ENCODE results near the gene CPNE6.
A peak's percentile ranks its signal among the peaks of the same experiment; 100 is the strongest.

The CPNE6 gene

GRCh38 chr14:24122416-24122815 is 51.1 kb downstream of the CPNE6 start:
- H3K4me1 ChIP-seq (ENCODE audit: control insufficient read depth in 2 of 2, insufficient read depth in 1 of 2, low read depth in 1 of 2, low read length in 2 of 2) = no peaks in the 10 kb centered on the region
- no peak overlapping the region for H2BK5ac ChIP-seq (ENCODE audit: low read length)
- peaks cover 30 to 57% of the 10 kb centered on the region in 2 donors for H3K36me3 ChIP-seq (replicated peaks in 1 of 2; ENCODE audit: control insufficient read depth in 2 of 2, insufficient read depth in 2 of 2, low read length in 2 of 2)
- no peak for DNase-seq (ENCODE audit: low spot score)
- no CpG with 5 or more reads among the region's 4 CpGs for WGBS, 2 donors (ENCODE audit: extremely low coverage in 2 of 2, insufficient read length in 2 of 2, insufficient replicate concordance in 1 of 2)
- no peak overlapping the region for H3K18ac ChIP-seq (ENCODE audit: low read length)
- no peak overlapping the region for H4K91ac ChIP-seq (ENCODE audit: low read depth, low read length, poor library complexity)
- no peak overlapping the region for H2AFZ ChIP-seq (ENCODE audit: low read length)
- no peak overlapping the region for H3K4ac ChIP-seq (ENCODE audit: low read length)
- no peak overlapping the region for H3K9ac ChIP-seq (ENCODE audit: low read depth, low read length, poor library complexity)
- no peak overlapping the region for H2BK12ac ChIP-seq (ENCODE audit: low read length)
- H3K79me1 ChIP-seq (ENCODE audit: low read depth, low read length) = no peaks in the 10 kb centered on the region
- no peak overlapping the region for H3K27ac ChIP-seq (replicated peaks; ENCODE audit: low read length)
- no peak overlapping the region for H2AK5ac ChIP-seq (ENCODE audit: low read depth, low read length)
- H2BK120ac ChIP-seq (ENCODE audit: low read depth, low read length) = no peak overlapping the region
- no peak overlapping the region for H3K4me3 ChIP-seq (ENCODE audit: low read length in 2 of 2)
- no peak overlapping the region for H3K4me2 ChIP-seq (ENCODE audit: insufficient read depth, low read length, poor library complexity, severe bottlenecking)
- no peak overlapping the region for H3K23ac ChIP-seq (ENCODE audit: low read depth, low read length, poor library complexity)
- H3K27me3 ChIP-seq (ENCODE audit: control insufficient read depth in 3 of 3, insufficient read depth in 3 of 3, low read depth in 1 of 3, low read length in 3 of 3) = no peaks in the 10 kb centered on the region
- no peak overlapping the region for H2BK15ac ChIP-seq (ENCODE audit: low read length)
- no peak overlapping the region for H4K8ac ChIP-seq (ENCODE audit: low read depth, low read length)
- no peaks in the 10 kb centered on the region for H3K9me3 ChIP-seq (replicated peaks in 1 of 2; ENCODE audit: control insufficient read depth in 2 of 2, insufficient read depth in 1 of 2, low read depth in 1 of 2, low read length in 2 of 2)
- H3K14ac ChIP-seq (ENCODE audit: low read length) = no peak overlapping the region

DNA sequence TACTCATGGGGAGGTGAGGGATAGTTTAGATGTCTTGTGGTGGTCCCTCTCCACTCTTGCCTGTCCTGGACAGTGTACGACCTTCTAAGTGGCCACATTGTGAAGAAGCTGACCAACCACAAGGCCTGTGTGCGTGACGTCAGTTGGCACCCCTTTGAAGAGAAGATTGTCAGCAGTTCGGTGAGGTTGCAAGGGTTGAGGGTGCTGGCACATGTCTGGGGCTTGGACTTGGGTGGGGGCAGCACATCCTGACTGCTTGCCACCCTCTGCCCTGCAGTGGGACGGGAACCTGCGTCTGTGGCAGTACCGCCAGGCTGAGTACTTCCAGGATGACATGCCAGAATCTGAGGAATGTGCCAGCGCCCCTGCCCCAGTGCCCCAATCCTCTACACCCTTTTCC is 51.5 kb downstream of the CPNE6 start:
- no peaks in the 10 kb centered on the region for H3K27me3 ChIP-seq (ENCODE audit: control insufficient read depth in 3 of 3, insufficient read depth in 3 of 3, low read depth in 1 of 3, low read length in 3 of 3)
- H3K18ac ChIP-seq (ENCODE audit: low read length) = no peak overlapping the region
- no peak overlapping the region for H4K8ac ChIP-seq (ENCODE audit: low read depth, low read length)
- H3K23ac ChIP-seq (ENCODE audit: low read depth, low read length, poor library complexity) = peak overlapping the region; percentile 35
- no peak overlapping the region for H2AK5ac ChIP-seq (ENCODE audit: low read depth, low read length)
- no peak overlapping the region for H2BK120ac ChIP-seq (ENCODE audit: low read depth, low read length)
- H3K4me3 ChIP-seq (ENCODE audit: low read length in 2 of 2) = no peak overlapping the region
- no peak overlapping the region for H3K4me2 ChIP-seq (ENCODE audit: insufficient read depth, low read length, poor library complexity, severe bottlenecking)
- no peak overlapping the region for H2BK15ac ChIP-seq (ENCODE audit: low read length)
- H3K9me3 ChIP-seq (replicated peaks in 1 of 2; ENCODE audit: control insufficient read depth in 2 of 2, insufficient read depth in 1 of 2, low read depth in 1 of 2, low read length in 2 of 2) = no peaks in the 10 kb centered on the region
- no peak overlapping the region for H2BK5ac ChIP-seq (ENCODE audit: low read length)
- no peak overlapping the region for H3K4ac ChIP-seq (ENCODE audit: low read length)
- no peaks in the 10 kb centered on the region for H3K79me1 ChIP-seq (ENCODE audit: low read depth, low read length)
- no peaks in the 10 kb centered on the region for H3K4me1 ChIP-seq (ENCODE audit: control insufficient read depth in 2 of 2, insufficient read depth in 1 of 2, low read depth in 1 of 2, low read length in 2 of 2)
- peaks cover 30 to 53% of the 10 kb centered on the region in 2 donors for H3K36me3 ChIP-seq (replicated peaks in 1 of 2; ENCODE audit: control insufficient read depth in 2 of 2, insufficient read depth in 2 of 2, low read length in 2 of 2)
- peak overlapping the region; percentile 27 for H3K9ac ChIP-seq (ENCODE audit: low read depth, low read length, poor library complexity)
- H2AFZ ChIP-seq (ENCODE audit: low read length) = no peak overlapping the region
- no peak overlapping the region for H3K27ac ChIP-seq (replicated peaks; ENCODE audit: low read length)
- no peak overlapping the region for H2BK12ac ChIP-seq (ENCODE audit: low read length)
- no peak for DNase-seq (ENCODE audit: low spot score)
- whole genome bisulfite sequencing, 2 donors (ENCODE audit: extremely low coverage in 2 of 2, insufficient read length in 2 of 2, insufficient replicate concordance in 1 of 2) = no CpG with 5 or more reads among the region's 8 CpGs
- H4K91ac ChIP-seq (ENCODE audit: low read depth, low read length, poor library complexity) = no peak overlapping the region
- no peak overlapping the region for H3K14ac ChIP-seq (ENCODE audit: low read length)

GRCh38 chr14:24123424-24124417 is 52.4 kb downstream of the CPNE6 start:
- WGBS, 2 donors (ENCODE audit: extremely low coverage in 2 of 2, insufficient read length in 2 of 2, insufficient replicate concordance in 1 of 2) = no CpG with 5 or more reads among the region's 9 CpGs
- Histone ChIP-seq H2BK120ac (ENCODE audit: low read depth, low read length) (no peak overlapping the region), H2AK5ac (ENCODE audit: low read depth, low read length) (no peak overlapping the region), H2BK15ac (ENCODE audit: low read length) (no peak overlapping the region), H3K4me2 (ENCODE audit: insufficient read depth, low read length, poor library complexity, severe bottlenecking) (no peak overlapping the region), H3K79me1 (ENCODE audit: low read depth, low read length) (no peaks in the 10 kb centered on the region), H4K8ac (ENCODE audit: low read depth, low read length) (no peak overlapping the region), H2AFZ (ENCODE audit: low read length) (no peak overlapping the region), H4K91ac (ENCODE audit: low read depth, low read length, poor library complexity) (no peak overlapping the region), H3K4me3 (ENCODE audit: low read length in 2 of 2) (peak overlapping the region in 1 of 2 donors; percentile 33), H3K27ac (replicated peaks; ENCODE audit: low read length) (no peak overlapping the region), H2BK5ac (ENCODE audit: low read length) (no peak overlapping the region), H3K14ac (ENCODE audit: low read length) (no peak overlapping the region), H3K27me3 (ENCODE audit: control insufficient read depth in 3 of 3, insufficient read depth in 3 of 3, low read depth in 1 of 3, low read length in 3 of 3) (no peaks in the 10 kb centered on the region), H3K23ac (ENCODE audit: low read depth, low read length, poor library complexity) (no peak overlapping the region), H3K9me3 (replicated peaks in 1 of 2; ENCODE audit: control insufficient read depth in 2 of 2, insufficient read depth in 1 of 2, low read depth in 1 of 2, low read length in 2 of 2) (no peaks in the 10 kb centered on the region), H3K4ac (ENCODE audit: low read length) (no peak overlapping the region), H3K18ac (ENCODE audit: low read length) (no peak overlapping the region), H2BK12ac (ENCODE audit: low read length) (no peak overlapping the region), H3K36me3 (replicated peaks in 1 of 2; ENCODE audit: control insufficient read depth in 2 of 2, insufficient read depth in 2 of 2, low read length in 2 of 2) (peaks cover 26 to 44% of the 10 kb centered on the region in 2 donors), H3K9ac (ENCODE audit: low read depth, low read length, poor library complexity) (no peak overlapping the region), H3K4me1 (ENCODE audit: control insufficient read depth in 2 of 2, insufficient read depth in 1 of 2, low read depth in 1 of 2, low read length in 2 of 2) (no peaks in the 10 kb centered on the region)
- DNase-seq (ENCODE audit: low spot score) = no peak

GRCh38 chr14:24126939-24127338 is 55.6 kb downstream of the CPNE6 start:
- Histone ChIP-seq H3K4ac (ENCODE audit: low read length) (no peak overlapping the region), H3K18ac (ENCODE audit: low read length) (no peak overlapping the region), H2AK5ac (ENCODE audit: low read depth, low read length) (no peak overlapping the region), H3K4me1 (ENCODE audit: control insufficient read depth in 2 of 2, insufficient read depth in 1 of 2, low read depth in 1 of 2, low read length in 2 of 2) (no peaks in the 10 kb centered on the region), H3K4me2 (ENCODE audit: insufficient read depth, low read length, poor library complexity, severe bottlenecking) (no peak overlapping the region), H2BK12ac (ENCODE audit: low read length) (no peak overlapping the region), H4K91ac (ENCODE audit: low read depth, low read length, poor library complexity) (no peak overlapping the region), H4K8ac (ENCODE audit: low read depth, low read length) (no peak overlapping the region), H3K27ac (replicated peaks; ENCODE audit: low read length) (no peak overlapping the region), H2AFZ (ENCODE audit: low read length) (no peak overlapping the region), H2BK120ac (ENCODE audit: low read depth, low read length) (no peak overlapping the region), H3K14ac (ENCODE audit: low read length) (no peak overlapping the region), H3K36me3 (replicated peaks in 1 of 2; ENCODE audit: control insufficient read depth in 2 of 2, insufficient read depth in 2 of 2, low read length in 2 of 2) (peaks cover 9 to 16% of the 10 kb centered on the region in 2 donors), H3K27me3 (ENCODE audit: control insufficient read depth in 3 of 3, insufficient read depth in 3 of 3, low read depth in 1 of 3, low read length in 3 of 3) (no peaks in the 10 kb centered on the region), H3K9me3 (replicated peaks in 1 of 2; ENCODE audit: control insufficient read depth in 2 of 2, insufficient read depth in 1 of 2, low read depth in 1 of 2, low read length in 2 of 2) (no peaks in the 10 kb centered on the region), H2BK15ac (ENCODE audit: low read length) (no peak overlapping the region), H3K79me1 (ENCODE audit: low read depth, low read length) (no peaks in the 10 kb centered on the region), H2BK5ac (ENCODE audit: low read length) (no peak overlapping the region), H3K23ac (ENCODE audit: low read depth, low read length, poor library complexity) (no peak overlapping the region), H3K9ac (ENCODE audit: low read depth, low read length, poor library complexity) (no peak overlapping the region), H3K4me3 (ENCODE audit: low read length in 2 of 2) (no peak overlapping the region)
- no peak for DNase-seq (ENCODE audit: low spot score)
